Activated CD4-positive, alpha-beta T cell treated with anti-CD3 and anti-CD28 coated beads for 1 hour (primary cell): ENCODE data around the gene EPOP.

Experiments used
- DNase-seq: peaks from one replicate; pipeline ENCODE4 v3.0.0-alpha.2; 2020

EPOP gene

DNA sequence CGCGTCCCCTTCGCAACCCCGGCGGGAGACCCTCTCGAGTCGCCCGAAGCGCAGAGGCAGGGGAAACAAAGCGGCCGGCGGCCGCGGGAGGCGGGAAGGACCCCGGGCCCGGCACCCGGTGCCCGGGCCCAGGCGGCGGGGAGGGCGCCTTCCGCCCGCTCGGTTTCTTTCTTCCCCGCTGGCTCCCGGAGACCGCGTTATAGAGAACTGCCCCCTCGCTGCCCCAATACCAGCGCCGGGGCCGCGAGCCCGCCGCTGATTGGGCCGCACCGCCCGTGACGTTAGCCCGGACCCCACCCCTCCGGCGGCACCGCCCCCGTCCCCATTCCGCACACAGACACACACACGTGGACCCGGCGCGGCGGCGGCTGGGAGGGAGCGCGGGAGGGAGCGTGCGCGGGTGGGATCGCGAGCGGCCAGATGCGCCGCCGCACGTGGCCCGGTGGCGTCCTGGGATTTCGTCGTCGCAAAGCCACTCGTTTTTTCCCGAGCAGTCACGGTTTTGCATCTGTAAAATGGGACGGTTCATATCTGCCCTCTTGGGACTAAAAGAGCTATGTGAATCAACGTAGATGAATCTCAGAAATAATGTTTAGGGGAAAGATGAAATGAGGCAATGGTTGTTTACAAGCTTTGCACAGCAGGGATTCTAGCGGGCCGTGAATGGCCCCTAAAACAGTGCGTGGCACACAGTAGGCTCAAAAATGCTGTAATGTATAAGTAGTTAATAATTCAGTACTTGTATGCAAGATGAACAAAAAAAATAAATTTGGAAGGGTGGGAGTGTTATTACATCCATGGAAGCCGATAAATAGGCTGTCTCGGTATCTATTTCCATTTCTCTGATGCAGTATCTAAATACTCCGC, at the start of gene EPOP:
TSS of gene EPOP (minus strand) at position 209 of the 867 bp plus-strand sequence. CDS start 462 bp downstream, outside the sequence.
- DNase-seq: peak; percentile 77

DNA sequence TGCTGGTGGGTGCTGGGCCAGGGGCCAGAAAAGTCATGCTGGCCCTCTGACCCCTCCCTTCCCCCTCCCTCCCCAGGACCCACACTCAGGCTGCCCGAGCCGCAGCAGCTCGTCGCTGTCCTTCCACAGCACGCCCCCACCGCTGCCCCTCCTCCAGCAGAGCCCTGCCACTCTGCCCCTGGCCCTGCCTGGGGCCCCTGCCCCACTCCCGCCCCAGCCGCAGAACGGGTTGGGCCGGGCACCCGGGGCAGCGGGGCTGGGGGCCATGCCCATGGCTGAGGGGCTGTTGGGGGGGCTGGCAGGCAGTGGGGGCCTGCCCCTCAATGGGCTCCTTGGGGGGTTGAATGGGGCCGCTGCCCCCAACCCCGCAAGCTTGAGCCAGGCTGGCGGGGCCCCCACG, 47.0 kb upstream of the EPOP start:
- DNase-seq: no peak

DNA sequence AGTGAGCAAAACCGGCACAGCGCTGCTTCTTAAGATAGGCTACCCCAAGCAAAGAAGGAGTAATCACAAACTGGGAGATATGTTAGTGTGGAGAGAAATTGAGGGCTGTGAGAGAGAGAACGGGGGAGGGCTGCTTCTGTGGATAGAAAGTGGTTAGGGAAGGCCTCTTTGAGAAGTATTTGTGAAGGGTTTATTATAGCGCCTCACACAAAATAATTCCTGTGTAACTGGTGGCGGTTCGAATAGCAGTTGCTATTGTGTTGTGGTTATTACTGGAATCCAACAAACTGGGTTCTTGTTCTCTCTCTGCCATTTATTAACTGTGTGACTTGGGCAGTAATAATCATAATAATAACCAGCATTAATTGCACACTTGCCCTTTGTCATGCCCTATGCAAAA, 46.2 kb upstream of the EPOP start:
- DNase-seq: no peak

DNA sequence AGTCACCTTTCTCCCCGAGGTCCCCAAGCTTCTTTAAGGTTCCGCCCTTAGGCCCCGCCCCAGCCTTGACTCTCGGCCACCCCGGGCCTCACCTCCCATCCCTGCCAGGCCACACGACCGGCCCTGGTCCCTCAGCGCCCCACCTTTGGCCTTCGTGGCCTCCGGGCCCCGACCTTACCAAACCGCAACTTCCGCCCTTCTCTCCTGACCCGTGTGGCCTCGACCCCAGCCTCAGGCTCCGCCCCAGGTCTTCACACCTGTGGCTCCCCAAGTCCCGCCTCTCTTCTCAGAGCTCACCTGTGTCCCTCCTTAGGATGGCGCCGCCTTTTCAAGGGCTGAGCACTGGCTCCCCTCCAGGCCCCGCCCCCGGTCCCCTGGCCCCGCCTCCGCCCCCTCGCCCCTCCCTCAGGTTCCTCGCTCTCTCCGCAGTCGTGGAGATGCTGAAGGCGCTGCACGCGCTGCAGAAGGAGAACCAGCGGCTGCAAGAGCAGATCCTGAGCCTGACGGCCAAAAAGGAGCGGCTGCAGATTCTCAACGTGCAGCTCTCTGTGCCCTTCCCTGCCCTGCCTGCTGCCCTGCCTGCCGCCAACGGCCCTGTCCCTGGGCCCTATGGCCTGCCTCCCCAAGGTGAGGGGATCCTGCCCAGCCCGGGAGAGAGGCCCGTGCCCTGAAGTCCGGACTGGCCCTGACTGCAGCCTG, 45.3 kb upstream of the EPOP start:
- DNase-seq: no peak

DNA sequence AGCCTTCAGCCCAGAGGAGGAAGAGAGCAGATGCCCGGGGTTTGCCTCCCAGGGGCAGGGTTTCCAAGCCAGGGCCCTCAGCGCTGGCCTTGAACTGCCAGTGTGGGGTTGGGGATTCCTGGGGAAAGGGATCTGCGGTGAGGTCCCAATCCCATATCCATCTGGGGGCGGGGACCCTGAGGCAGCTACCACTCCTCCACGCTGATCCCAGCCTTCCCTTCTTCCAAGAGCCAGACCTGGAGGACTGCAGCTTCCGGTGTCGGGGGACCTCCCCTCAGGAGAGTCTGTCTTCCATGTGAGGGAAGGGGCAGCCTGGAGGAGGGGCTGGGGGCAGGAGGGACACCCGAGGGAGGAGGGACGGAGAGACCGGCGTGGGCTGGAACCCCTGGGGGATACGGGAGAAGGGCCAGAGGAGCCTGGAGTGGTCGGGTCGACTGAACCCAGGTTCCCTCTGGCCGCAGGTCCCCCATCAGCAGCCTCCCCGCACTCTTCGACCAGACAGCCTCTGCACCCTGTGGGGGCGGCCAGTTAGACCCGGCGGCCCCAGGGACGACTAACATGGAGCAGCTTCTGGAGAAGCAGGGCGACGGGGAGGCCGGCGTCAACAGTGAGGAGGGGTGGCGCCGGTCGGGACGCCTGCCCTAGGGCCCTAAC, 44.7 kb upstream of the EPOP start:
- no peak for DNase-seq

DNA sequence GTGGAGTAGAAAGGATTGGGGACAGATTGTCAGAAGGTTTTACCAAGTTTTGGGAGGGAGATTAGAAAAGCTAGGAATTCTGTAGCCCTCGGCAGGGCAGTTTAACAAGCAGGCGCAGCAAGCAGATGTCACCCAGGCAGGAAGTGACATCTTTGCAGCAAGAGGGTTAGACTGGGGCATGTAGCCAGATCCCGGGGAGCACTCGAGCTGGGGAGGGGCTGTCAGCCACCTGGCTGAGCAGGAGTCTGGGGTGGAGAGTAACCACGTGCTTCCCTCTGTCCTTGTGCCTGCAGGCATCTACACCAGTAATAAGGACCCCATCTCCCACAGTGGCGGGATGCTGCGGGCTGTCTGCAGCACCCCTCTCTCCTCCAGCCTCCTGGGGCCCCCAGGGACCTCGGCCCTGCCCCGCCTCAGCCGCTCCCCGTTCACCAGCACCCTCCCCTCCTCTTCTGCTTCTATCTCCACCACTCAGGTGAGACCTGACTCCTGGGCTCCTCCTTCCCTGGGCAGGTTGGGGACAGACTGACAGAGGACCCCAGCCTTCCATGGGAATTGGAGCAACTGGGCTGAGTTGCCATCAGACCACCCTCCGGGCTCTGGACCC, 42.5 kb upstream of the EPOP start:
- DNase-seq: no peak

DNA sequence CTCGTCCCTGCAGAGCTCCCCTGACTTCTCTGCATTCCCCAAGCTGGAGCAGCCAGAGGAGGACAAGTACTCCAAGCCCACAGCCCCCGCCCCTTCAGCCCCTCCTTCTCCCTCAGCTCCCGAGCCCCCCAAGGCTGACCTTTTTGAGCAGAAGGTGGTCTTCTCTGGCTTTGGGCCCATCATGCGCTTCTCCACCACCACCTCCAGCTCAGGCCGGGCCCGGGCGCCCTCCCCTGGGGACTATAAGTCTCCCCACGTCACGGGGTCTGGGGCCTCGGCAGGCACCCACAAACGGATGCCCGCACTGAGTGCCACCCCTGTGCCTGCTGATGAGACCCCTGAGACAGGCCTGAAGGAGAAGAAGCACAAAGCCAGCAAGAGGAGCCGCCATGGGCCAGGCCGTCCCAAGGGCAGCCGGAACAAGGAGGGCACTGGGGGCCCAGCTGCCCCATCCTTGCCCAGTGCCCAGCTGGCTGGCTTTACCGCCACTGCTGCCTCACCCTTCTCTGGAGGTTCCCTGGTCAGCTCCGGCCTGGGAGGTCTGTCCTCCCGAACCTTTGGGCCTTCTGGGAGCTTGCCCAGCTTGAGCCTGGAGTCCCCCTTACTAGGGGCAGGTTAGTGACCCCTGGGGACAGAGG, 41.7 kb upstream of the EPOP start:
- no peak for DNase-seq

DNA sequence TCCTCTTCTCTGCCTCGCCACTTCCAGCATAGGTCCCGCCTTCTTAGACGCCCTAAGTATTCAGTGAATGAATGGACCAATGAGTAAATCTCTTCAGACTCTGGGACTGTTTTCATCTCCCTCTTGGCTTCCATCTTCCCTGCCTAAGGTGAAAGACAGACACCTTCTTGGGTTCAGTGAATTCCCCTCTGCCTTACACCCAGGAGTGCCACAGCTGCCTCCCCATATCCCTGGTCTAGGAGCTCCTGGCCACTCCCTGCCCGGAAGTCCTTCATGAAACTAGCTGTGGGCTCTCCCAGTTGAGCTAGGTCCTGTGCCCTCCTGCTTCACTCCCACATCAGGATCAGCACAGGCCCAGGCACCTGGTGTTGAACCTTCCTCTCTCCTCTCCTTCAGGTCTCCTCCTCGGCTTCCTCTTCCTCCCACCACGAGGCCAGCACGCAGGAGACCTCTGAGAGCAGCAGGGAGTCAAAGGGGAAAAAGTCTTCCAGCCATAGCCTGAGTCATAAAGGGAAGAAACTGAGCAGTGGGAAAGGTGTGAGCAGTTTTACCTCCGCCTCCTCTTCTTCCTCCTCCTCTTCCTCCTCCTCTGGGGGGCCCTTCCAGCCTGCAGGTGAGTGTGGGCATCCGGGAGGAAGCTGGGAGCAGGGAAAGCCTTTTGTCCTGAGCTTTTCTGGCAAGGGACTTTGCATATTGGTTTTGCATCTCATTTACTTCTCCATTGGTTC, 40.6 kb upstream of the EPOP start:
- DNase-seq: no peak

DNA sequence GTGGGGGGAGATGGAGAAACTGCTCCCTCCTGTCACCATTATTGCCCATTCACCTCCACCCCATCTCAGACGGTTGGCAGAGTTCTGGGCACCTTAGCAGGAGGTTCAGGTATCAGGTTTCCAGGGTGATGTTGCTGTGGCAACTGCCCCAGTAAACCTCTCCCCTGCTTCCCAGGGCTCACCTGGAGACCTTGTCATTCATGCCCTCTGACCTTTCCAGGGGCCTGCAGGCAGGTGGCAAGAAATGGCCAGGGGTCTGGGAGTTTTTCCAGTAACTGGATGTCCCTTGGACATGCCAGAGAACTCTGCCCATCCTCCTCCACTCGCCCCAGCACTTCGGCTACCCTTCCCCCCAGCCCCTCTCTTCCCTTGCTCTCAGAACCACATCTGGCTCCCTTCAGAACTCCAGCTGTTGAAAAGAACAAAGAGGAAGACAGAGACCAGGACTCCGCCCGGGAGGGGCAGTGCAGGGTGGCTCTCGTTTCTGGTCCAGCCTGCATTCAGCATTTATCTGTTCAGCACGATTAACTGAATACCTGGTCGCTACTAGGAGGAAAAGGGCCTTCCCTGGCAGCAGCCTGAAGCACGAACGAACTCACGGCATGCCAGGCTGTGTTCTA, 38.8 kb upstream of the EPOP start:
- no peak for DNase-seq

DNA sequence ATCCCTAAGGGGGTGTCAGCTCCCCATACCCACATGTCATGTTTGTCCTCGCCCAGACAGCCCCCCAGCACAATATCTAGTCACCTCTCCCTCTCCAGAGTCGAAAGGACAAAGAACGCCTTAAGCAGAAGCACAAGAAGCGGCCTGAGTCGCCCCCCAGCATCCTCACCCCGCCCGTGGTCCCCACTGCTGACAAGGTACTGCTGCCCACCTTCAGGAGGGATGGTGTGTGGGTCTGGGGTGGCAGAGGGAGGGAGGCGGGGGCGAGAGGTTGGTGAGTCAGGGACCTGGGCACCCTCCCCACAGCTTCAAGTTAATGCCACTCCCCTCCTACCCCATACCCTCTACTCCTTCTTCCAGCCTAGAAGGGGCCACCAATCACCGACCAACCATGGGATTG, 37.8 kb upstream of the EPOP start:
- DNase-seq: no peak

DNA sequence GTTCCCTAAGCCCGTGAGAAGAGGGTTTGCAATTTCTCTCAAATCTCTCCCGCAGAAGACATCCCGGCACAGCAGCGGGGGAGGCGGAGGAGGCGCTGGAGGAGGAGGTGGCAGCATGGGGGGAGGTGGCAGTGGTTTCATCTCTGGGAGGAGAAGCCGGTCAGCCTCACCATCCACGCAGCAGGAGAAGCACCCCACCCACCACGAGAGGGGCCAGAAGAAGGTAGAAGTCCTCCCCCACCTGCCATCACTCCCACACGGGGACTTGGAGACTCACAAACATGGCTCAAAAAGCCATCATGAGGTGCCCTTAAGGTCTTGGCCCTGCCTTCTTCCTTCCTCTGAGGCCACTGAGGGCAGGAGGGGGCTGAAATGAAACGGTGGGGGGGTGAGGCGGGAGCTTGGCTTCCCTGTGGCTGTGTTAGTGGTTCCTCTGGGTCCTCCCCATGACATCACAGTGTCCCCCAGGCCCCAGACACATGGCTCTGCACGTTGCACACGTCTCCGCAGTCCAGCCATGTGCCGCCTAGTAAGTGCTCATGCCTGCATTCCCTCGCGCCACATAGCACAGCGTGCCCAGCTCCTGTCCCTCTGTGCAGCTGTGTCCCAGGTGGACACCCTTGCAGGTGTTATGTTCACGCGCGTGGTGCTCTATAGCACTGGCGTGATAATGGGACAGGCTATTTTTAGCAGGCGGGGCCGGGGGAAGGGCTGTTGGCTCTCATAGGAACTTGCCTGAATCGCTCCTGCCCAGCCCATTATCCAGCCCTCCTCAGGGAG, 37.2 kb upstream of the EPOP start:
- DNase-seq: no peak

DNA sequence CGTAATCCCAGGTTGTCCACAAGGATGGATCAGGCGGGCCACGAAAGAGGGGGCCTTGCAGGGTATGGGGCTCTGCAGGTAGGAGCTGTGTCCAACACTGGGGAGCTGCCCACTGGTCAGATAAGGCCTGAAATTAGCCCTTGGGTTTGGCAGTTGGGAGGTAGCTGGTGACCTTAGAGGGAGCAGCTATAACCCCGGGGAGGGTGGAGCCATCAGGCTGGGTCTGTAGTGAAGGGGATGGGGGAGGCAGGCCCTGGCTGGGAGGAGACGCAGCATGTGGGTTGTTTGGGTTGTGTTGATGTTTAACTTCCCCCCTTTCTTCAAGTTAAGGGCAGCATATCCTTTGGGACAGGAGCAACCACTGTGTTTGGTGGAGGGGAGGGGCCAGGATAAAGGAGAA, 36.2 kb upstream of the EPOP start:
- no peak for DNase-seq

DNA sequence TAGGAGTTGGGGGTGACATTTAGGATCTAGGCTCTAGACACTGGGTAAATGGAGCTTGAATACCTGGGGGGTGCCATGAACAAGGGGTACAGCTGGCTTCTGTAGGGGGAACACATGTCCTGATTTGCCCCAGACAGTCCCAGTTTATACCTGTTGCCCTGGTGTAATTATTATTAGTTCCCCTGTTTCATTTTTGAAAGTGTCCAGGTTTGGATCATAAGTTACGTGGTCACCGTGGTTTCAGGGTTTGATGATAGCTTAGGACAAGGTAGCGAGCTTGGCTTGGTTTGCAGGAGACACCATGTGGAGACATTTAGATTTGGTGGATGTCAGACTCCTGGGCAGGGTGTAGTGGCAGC, 35.8 kb upstream of the EPOP start:
- no peak for DNase-seq

DNA sequence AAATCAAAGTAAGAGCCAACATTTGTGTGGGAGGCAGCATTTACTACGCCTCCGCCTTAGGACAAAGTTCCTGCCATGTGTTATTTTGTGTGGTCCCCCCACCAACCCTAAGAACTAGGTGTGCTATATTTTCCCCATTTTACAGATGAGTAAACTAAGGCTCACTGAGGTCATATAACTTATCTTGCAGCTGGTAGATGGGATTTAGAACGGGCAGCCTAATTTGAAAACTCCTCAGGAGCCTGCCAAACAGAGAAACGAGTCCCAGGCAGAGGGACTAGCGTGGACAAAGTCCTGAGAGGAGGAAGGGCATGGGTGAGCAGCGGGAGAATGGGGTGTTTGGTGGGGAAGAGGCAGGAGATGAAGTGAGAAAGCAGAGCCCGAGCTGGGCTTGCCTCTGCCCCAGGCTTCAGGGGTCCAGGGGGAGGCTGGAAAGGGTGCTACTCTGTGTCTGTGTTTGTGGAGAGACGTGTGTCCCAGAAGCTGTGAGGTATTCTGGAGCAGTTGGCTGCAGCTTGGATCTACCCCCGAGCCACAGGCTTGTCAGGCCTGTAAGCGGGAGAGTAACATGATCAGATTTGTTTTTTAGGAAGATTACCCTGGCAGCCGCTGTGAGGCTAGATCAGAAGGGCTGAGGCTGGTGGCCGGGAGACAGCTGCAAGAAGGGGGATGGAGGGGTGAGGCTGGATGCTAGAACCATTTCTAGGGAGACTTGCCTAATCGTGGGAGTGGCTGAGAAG, 35.3 kb upstream of the EPOP start:
- DNase-seq: no peak

DNA sequence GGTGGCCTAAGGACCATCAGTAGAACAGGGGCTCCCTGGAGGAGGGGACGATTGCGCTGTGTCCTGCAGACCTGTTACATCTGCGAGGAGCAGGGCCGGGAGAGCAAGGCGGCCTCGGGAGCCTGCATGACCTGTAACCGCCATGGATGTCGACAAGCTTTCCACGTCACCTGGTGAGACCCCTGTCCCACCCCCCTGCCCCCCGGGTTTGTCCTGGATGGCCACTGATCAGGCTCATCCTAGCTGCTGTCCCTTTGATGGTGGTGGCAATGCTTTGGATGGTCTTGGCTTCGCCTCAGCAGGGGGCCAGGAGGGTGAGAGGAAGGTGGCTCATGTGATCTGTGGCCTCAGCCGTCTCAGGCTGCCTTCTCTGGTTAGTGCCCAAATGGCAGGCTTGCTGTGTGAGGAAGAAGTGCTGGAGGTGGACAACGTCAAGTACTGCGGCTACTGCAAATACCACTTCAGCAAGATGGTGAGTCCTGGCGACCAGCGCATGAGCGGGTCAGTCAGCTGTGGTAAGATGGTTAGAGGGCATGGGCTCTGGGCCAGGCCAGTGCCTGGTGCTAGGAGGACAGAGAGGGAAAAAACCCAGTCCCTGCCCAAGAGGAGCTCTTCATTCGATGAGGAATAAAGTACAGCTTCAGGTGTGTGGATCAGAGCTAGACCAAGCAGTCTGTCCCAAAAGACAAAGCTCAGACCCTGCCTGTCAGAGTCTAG, 34.5 kb upstream of the EPOP start:
- DNase-seq: no peak

DNA sequence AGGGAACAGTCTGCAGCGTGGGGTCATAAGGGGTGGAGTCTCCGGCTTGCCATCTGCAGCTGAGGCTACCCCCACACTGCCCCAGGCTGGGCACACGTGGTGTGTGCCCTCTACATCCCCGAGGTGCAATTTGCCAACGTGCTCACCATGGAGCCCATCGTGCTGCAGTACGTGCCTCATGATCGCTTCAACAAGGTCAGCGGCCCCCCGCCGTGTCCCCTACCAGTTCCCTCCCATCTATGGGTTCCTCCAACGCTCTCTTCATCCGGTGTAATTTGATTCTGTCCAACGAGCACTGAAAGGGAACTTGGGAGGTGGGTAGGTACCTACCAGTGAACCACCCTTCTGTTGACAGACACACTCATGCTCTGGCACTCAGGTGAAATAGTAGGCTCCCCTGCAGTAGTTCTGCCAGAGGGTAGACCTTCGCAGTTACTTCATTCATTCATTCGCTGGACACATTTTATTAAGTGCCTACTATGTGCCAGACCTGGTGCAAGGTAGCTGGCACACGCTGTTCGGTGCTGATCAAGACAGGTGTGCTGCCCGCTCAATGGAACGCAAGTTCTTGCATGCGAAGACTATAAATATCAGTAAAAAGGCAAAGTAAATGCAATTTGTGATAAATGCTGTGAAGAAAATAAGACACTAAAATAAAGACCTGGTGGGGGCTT, 33.1 kb upstream of the EPOP start:
- DNase-seq: no peak

DNA sequence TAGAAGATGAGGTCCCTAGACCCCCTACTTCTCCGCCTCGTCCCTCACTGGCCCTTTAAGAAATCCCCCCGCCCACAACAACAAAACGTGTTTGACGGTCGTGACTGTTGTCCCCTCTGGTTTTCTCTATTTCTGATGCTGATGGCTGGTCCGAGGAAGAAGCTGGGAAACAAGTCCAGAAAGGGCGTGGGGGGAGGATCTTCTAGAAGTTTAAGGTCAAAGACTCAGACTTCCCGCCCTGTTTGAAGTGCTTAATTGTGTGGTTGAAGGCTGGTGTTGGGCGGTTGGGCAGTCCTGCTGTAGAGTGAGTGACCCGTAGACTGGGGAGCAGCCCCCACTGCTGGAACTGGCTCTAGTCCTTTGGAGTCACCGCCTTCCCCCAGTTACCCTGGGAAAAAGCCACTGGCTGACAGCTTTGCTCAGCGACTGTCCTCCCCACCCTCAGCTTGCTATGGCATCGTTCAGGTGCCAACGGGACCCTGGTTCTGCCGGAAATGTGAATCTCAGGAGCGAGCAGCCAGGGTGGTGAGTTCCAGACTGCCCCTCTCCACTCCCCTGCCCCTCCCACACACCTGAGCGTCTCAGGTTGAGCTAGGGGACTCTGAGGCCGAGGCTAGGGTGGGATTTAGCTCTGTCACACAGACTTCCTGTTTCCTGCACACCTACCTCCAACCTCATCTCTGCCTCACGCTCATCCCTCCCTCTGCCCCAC, 31.9 kb upstream of the EPOP start:
- no peak for DNase-seq

DNA sequence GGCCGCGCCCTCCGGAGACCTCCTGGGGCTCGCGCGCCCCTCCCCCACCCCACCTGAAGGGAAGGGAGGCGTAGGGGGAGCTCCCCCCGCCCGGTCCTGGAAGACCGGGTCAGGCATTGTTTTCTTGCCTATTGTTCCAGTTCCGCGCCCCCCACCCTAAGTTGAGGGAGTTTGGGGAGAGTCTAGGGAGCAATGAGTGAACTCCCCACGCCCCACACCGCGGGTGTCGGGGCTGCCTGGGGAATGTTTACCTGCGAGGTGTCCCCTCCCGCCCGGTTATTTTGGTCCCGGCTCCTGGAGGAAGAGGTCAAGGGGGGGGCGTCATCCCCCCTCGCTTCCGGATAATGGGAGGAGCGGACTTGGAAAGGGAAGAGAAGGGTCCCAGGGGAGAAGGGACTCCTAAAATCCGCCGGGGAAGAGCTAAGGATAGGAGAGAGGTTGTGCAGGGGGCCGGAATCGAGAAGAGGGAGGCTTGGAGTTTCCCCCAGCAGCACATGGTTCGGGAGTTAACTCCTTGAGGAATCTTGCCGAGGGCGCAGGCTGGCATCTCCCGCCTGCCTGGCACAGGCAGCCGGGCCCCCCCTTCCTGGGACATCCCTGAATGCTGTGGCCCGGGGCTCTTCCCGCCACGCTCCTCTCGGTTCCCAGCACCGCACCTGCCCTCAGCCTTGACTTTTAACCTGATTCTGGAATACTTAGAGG, 31.2 kb upstream of the EPOP start:
- DNase-seq: no peak
